Thyroid gland (tissue), 4 donors: ENCODE data around the gene EPHX1.

Source experiments
- CTCF ChIP-seq, 6 experiments: fragments of 200-600 bp in 3 of 6; fragments of 450-650 bp in 3 of 6; sonication (generic) in 3 of 6; IDR thresholded peaks; one replicate each; pipeline ENCODE4 v1.5.1; 2016 to 2019; ENCODE audit warnings: antibody characterized with exemption in 6 of 6, mild to moderate bottlenecking in 2 of 6, inconsistent platforms in 1 of 6, moderate library complexity in 1 of 6
- POLR2A ChIP-seq, 2 donors: fragments of 450-650 bp; IDR thresholded peaks; one replicate each; pipeline ENCODE4 v1.6.1; 2017; ENCODE audit warnings: antibody characterized with exemption in 2 of 2, mild to moderate bottlenecking in 2 of 2, moderate library complexity in 1 of 2

- no peak for TF ChIP-seq CTCF (IDR thresholded peaks at IDR 0.05)
- no peak for TF ChIP-seq POLR2A (IDR thresholded peaks at IDR 0.05)
These were observed 1.8 kb upstream of the EPHX1 start for GRCh38 chr1:225808136-225808535.
